ENCODE results near the gene CHD9NB.

The CHD9NB gene

GRCh38 chr16:52993179-52993578 is 59.5 kb downstream of the CHD9NB start:
- peaks cover 0 to 3% of the 10 kb centered on the region in 2 donors for H3K27me3 ChIP-seq
- no peak overlapping the region for H3K4me3 ChIP-seq
- intact Hi-C loops (cut with DNase I; ENCODE audit: low total_unique reads) = no loop called here
- H3K27ac ChIP-seq = no peak overlapping the region
- H3K4me1 ChIP-seq = no peaks in the 10 kb centered on the region
- H3K9me3 ChIP-seq = no peaks in the 10 kb centered on the region
- no peak for DNase-seq
- no peak for TF ChIP-seq CTCF (IDR thresholded peaks at IDR 0.05)
- no peaks in the 10 kb centered on the region for H3K36me3 ChIP-seq

GRCh38 chr16:52991572-52991971 is 61.1 kb downstream of the CHD9NB start:
- no peaks in the 10 kb centered on the region for H3K9me3 ChIP-seq
- H3K27me3 ChIP-seq = peaks cover 0 to 3% of the 10 kb centered on the region in 2 donors
- no peak overlapping the region for H3K27ac ChIP-seq
- H3K4me3 ChIP-seq = no peak overlapping the region
- no peak for TF ChIP-seq CTCF (IDR thresholded peaks at IDR 0.05)
- intact Hi-C loops (cut with DNase I; ENCODE audit: low total_unique reads) = no loop called here
- H3K4me1 ChIP-seq = no peaks in the 10 kb centered on the region
- H3K36me3 ChIP-seq = no peaks in the 10 kb centered on the region
- DNase-seq = no peak
